Ectodermal cell (in vitro differentiated cells): ENCODE data around the gene MEAF6.
"Not testable (repeated sequence)": the region's sequence is repeated elsewhere in the genome, so short reads cannot be mapped to it uniquely, and the experiment has no call there.

Experiments
- H3K27ac ChIP-seq: 2 replicates; pipeline ENCODE4 v1.7.0; 2013; ENCODE audit warnings: mild to moderate bottlenecking, low read depth, low read length; ENCODE audit not compliant: insufficient read depth, poor library complexity, severe bottlenecking
- H3K27me3 ChIP-seq: 2 replicates; pipeline ENCODE4 v1.7.0; 2013; ENCODE audit warnings: mild to moderate bottlenecking, low read length; ENCODE audit not compliant: insufficient read depth, control insufficient read depth, poor library complexity, severe bottlenecking
- H3K36me3 ChIP-seq: one replicate; pipeline ENCODE4 v1.7.0; 2013; ENCODE audit warnings: low read length; ENCODE audit not compliant: control insufficient read depth, insufficient read depth
- H3K4me1 ChIP-seq: one replicate; pipeline ENCODE4 v1.7.0; 2013; ENCODE audit warnings: low read length; ENCODE audit not compliant: control insufficient read depth, insufficient read depth
- H3K4me3 ChIP-seq: 2 replicates; pipeline ENCODE4 v1.7.0; 2013; ENCODE audit warnings: low read depth, low read length, control low read depth; ENCODE audit not compliant: insufficient read depth
- H3K9me3 ChIP-seq: 2 replicates; pipeline ENCODE4 v1.7.0; 2013; ENCODE audit warnings: mild to moderate bottlenecking, low read length, moderate library complexity; ENCODE audit not compliant: control insufficient read depth
- WGBS, 2 experiments: methylation state at CpG; one replicate each; pipeline ENCODE4 v1.1.7; 2013; ENCODE audit warnings: missing lambda C conversion rate in 2 of 2; 5-methylcytosine and 5-hydroxymethylcytosine counted together

The MEAF6 gene

DNA sequence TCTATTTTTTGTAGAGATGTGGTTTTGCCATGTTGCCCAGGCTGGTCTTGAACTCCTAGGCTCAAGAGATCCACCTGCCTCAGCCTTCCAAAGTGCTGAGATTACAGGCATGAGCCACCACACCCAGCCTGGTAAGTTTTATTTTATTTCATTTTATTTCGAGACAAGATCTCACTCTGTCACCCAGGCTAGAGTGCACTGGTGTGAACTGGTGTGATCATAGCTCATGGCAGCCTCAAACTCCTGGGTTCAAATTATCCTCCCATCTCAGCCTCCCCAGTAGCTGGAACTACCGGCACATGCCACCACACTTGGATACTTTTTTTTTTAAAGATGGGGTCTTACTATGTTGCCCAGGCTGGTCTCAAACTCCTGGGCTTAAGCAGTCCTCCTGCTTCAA lies 11.8 kb downstream of the MEAF6 start:
- not testable (repeated sequence) for H3K27ac ChIP-seq, H3K27me3 ChIP-seq, H3K4me1 ChIP-seq, H3K9me3 ChIP-seq, H3K4me3 ChIP-seq
- 91 to 95% methylated on average over 2 of the region's 2 CpGs for WGBS, 2 experiments
- H3K36me3 ChIP-seq, result peaks cover 16% of the 10 kb centered on the region

DNA sequence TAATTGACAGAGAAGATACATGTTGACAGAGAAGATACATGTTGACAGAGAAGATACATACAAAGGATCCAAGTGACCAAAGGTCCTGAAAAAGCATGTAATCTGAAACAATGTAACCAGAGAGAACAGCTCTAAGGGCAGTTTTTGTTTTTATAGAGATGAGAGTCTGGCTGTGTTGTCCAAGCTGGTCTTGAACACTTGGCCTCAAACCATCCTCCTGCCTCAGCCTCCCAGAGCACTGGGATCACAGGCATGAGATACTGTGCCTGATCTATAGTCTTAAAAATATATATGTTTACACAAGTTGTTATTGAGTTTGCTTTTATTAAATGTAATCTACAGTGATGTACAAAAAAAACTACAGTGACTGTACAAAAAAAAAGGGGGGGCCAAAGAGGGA lies 12.5 kb downstream of the MEAF6 start:
- Histone ChIP-seq H3K4me1 (no peaks in the 10 kb centered on the region), H3K27me3 (no peaks in the 10 kb centered on the region), H3K27ac (no peak overlapping the region), H3K9me3 (no peaks in the 10 kb centered on the region), H3K36me3 (peaks cover 16% of the 10 kb centered on the region), H3K4me3 (no peak overlapping the region)

DNA sequence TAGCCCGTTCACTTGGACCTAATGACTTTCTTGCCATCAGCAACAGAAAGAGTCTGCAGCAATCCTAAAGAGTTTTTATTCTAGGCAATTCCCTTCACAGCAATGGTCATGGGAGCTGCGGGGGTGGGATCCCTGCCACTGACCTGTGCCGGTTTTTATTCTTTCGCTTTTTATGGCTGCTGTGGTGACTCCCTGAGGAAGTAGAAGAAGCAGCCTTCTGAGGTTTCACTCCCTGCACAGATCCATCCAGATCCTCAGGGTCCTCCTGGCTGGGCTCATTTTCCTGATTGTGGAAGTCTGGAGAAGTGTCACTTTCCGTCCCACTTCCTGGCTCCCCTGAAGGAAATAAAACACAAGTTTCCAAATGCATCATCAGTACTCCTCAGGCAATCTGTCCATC lies 12.9 kb downstream of the MEAF6 start:
- Histone ChIP-seq H3K27ac (no peak overlapping the region), H3K4me3 (no peak overlapping the region)
- WGBS, 2 experiments, result 95 to 96% methylated on average over 5 of the region's 5 CpGs

DNA sequence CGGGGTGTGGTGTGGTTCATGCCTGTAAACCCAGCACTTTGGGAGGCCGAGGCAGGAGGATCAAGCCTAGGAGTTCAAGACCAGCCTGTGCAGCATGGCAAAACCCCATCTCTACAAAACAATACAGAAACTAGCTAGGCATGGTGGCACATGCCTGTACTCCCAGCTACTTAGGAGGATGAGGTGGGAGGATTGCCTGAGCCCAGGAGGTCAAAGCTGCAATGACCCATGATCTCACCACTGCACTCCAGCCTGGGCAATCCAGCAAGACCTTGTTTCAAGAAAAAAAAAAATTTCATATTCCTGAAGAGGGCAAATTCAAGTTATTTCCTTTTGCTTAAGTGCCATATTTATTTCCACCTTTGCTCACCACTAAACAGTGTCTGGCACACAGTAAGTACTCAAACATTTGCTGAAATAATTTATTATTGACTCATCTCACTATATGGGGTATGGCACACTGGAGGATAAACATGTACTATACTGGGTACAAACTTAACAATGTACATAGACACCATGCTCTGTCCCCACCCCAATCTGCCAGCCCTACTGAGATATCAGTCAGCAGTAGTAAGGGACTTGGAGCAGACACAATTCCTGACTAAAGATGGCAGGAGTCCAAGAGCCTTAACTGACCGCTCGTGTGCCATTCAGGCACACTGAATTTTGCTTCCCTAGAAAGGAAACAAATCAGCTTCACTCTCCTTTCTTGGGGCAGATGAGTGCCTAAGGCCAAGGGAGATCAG lies 15.5 kb downstream of the MEAF6 start:
- no peaks in the 10 kb centered on the region for H3K4me1 ChIP-seq
- no peak overlapping the region for H3K4me3 ChIP-seq
- H3K36me3 ChIP-seq, result peaks cover 12% of the 10 kb centered on the region
- H3K27me3 ChIP-seq, result no peaks in the 10 kb centered on the region
- no peak overlapping the region for H3K27ac ChIP-seq
- no peaks in the 10 kb centered on the region for H3K9me3 ChIP-seq
- 95 to 100% methylated on average over 4 of the region's 4 CpGs for WGBS, 2 experiments

More for the DNA sequence above, 12.9 kb downstream of the MEAF6 start:
- H3K36me3 ChIP-seq, result peaks cover 13% of the 10 kb centered on the region
- no peaks in the 10 kb centered on the region for H3K4me1 ChIP-seq
- H3K27me3 ChIP-seq, result no peaks in the 10 kb centered on the region
- H3K9me3 ChIP-seq, result no peaks in the 10 kb centered on the region

DNA sequence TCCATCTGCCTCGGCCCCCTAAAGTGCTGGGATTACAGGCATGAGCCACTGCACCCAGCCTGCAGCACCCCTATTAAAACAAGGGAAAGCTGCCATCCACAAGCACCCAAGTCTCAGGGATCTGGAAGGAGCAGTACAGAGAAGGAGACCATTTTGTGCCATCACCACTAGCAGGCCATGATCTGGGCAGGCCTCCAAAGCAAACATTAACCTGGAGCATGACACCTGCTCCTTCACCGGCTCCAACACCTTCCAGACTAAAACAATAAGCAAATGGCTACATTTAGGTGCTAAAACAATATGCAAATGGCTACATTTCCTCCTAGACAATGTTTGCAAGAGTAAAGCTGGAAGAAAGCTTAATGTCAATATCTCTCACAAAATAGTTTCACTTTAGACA lies 16.7 kb downstream of the MEAF6 start:
- Histone ChIP-seq H3K27ac (no peak overlapping the region), H3K4me3 (no peak overlapping the region), H3K27me3 (no peaks in the 10 kb centered on the region), H3K4me1 (no peaks in the 10 kb centered on the region), H3K36me3 (peaks cover 9% of the 10 kb centered on the region), H3K9me3 (no peaks in the 10 kb centered on the region)
- WGBS, 2 experiments, result 93% methylated on average over 2 of the region's 2 CpGs

DNA sequence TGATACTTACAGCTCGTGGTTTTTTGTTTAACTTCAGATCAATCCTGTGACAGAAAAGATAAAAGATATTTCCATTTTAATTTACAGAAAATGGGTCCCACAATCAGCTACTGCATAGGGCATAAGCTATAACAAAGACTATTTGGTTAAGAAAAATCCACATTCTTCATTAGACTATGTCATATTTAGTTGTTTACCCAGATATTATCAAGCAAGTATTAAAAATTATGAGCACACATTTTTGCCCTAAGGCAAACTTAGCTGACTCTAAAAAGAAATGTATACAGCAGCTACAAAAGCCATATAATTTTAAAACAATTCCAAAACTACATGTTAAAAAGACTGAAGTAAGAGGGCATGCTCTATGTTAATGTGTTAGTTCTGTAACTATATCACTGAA lies 18.7 kb downstream of the MEAF6 start:
- H3K36me3 ChIP-seq, result peaks cover 20% of the 10 kb centered on the region
- H3K9me3 ChIP-seq, result no peaks in the 10 kb centered on the region
- H3K27ac ChIP-seq, result no peak overlapping the region
- no peaks in the 10 kb centered on the region for H3K4me1 ChIP-seq
- 94 to 100% methylated on average over 1 of the region's 1 CpG for WGBS, 2 experiments
- H3K4me3 ChIP-seq, result no peak overlapping the region
- no peaks in the 10 kb centered on the region for H3K27me3 ChIP-seq

DNA sequence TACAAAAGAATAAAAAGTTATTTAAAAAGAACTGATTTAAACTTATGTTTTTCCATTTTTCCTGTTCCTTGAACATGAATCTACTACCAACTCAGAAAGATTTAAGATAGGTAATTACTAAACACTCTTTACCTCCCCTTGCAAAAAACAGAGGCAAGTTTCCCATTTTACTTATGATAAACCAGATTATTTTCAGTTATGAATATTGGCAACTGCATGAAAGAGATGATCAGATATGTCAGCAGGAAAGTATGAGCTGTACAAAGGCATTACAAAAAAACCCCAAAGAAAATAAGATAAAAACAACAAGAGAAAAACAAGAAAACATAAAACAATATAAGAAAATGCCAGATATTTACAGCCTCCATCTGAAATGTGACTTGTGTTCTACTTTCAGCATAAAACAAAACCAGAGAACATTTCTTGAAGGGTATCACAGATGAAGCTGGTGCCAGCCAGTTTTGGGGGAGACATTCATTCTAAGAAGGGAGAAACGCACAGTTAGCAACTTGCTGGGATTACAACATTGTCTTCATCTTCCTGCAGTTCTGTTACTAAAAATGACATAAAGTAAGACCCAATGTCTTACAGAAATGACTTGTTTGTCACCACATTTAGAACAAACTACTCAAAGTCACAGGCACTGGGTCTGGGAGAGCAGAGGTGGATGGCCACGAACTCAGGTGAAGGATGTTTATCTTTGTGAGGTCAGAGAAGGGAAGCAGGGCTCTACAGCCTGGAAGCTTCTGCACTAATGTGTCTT lies 21.0 kb downstream of the MEAF6 start:
- no peaks in the 10 kb centered on the region for H3K4me1 ChIP-seq
- H3K27ac ChIP-seq, result no peak overlapping the region
- H3K9me3 ChIP-seq, result no peaks in the 10 kb centered on the region
- 92 to 98% methylated on average over 2 of the region's 2 CpGs for whole genome bisulfite sequencing, 2 experiments
- peaks cover 21% of the 10 kb centered on the region for H3K36me3 ChIP-seq
- no peaks in the 10 kb centered on the region for H3K27me3 ChIP-seq
- no peak overlapping the region for H3K4me3 ChIP-seq

DNA sequence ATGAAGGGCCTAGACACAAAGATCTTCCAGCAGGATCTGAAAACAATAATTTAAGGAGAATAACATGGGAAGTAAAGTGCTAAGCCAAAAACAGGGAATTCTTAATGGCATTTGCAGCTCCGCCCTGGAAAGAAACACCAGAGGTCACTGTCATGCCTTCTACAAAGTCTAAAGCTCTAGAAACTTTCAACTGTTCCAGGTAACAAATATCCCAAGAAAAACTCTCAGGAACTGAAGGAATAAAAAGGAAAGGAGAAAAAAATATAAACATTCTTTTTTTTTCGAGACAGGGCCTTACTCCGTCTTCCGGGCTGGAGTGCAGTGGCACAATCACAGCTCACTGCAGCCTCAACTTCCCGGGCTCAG lies 27.0 kb downstream of the MEAF6 start:
- no peaks in the 10 kb centered on the region for H3K4me1 ChIP-seq
- H3K27me3 ChIP-seq, result no peaks in the 10 kb centered on the region
- no peak overlapping the region for H3K27ac ChIP-seq
- WGBS, 2 experiments, result 85 to 90% methylated on average over 5 of the region's 5 CpGs
- peaks cover 14% of the 10 kb centered on the region for H3K36me3 ChIP-seq
- no peak overlapping the region for H3K4me3 ChIP-seq
- H3K9me3 ChIP-seq, result no peaks in the 10 kb centered on the region

DNA sequence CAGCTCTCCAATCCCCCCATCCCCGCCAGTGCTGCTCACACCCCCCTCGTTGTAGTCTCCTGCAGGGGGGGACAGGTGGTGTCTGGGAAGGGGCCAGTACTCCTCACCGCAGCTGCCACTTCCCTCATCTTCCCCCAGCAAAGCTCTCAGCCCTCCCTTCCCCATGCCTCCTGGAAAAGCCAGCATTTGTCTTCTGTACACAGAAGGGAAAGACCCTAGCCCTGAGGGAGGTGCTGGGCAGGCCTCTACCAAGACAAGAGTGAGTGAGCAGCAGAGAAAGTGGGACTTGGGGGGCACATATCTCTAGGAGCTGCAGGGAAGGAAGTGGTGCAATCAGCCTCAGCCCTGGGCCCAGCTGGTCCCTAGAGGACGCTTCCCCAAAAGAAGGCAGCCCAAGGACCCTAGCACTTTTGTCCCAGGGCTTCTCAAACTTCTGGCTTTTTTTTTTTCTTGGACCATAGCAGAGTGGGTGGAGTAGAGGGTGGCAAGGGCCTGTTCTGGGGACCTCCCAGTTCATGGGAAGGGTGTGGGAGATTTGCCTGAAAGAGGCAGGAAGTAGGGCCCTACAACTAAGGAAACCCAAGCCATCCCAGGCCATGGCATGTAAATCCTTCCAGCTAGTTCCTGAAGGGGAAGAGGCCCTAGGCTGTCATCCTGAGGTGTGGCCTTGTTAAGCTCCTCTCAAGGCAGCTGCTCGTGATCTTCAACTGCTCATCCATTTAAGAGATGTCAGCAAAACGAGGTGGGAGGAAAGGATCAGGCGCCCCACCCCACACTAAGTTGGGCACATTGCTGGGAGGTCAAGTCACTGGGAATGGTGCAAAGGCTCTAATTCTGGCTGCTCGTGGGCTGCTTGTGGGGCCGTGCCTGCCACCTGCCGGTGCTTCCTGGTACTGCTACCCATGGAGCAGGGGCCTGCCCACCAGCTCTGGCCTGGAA lies 27.6 kb downstream of the MEAF6 start:
- WGBS, 2 experiments, result 26 to 34% methylated on average over 8 to 10 of the region's 10 CpGs
- Histone ChIP-seq H3K4me1 (no peaks in the 10 kb centered on the region), H3K9me3 (no peaks in the 10 kb centered on the region), H3K4me3 (no peak overlapping the region), H3K27me3 (no peaks in the 10 kb centered on the region), H3K27ac (no peak overlapping the region), H3K36me3 (peaks cover 9% of the 10 kb centered on the region)
